Activated CD8-positive, alpha-beta memory T cell treated with anti-CD3 and anti-CD28 coated beads, Interleukin-2, amount 10 ng/mL, durations not matched to agents 7 days and 5 days (primary cell): ENCODE data around the gene RAB6B. TPM values are rescaled to one million over a fixed set of nuclear protein-coding genes. Genes with fewer than 3 reads are reported as not detected.

Source experiments
- ATAC-seq: fragments of 150-1000 bp; cut with Tn5 transposase; one replicate; pipeline ENCODE4 v1.10.0; 2021; ENCODE audit warnings: moderate library complexity
- CTCF ChIA-PET: fragments of 350-600 bp; sonication (Branson Sonifier 250); formaldehyde crosslinking; loops from one replicate; lab custom pipeline; 2021; ENCODE audit warnings: antibody characterized with exemption; lab: Charles Lee
- DNase-seq: peaks from one replicate; pipeline ENCODE4 v3.0.0-alpha.2; 2020
- H3K27ac Mint-ChIP-seq: one replicate; pipeline ENCODE4 v1.8.0; 2021; ENCODE audit warnings: mild to moderate bottlenecking, mixed read lengths
- H3K27me3 Mint-ChIP-seq: one replicate; pipeline ENCODE4 v1.8.0; 2021; ENCODE audit warnings: mixed read lengths
- H3K36me3 Mint-ChIP-seq: one replicate; pipeline ENCODE4 v1.8.0; 2021; ENCODE audit warnings: mild to moderate bottlenecking, mixed read lengths
- H3K4me1 Mint-ChIP-seq: one replicate; pipeline ENCODE4 v1.8.0; 2021; ENCODE audit warnings: mixed read lengths
- H3K4me3 Mint-ChIP-seq: one replicate; pipeline ENCODE4 v1.8.0; 2021; ENCODE audit warnings: mild to moderate bottlenecking, moderate library complexity, mixed read lengths
- H3K9me3 Mint-ChIP-seq: one replicate; pipeline ENCODE4 v1.8.0; 2022; ENCODE audit warnings: low read depth, mixed read lengths
- total RNA-seq, 2 experiments: library from RNA; stranded (reverse); gene quantifications; one replicate each; pipeline ENCODE4 v1.2.3, GENCODE V29; 2021

Gene RAB6B
- total RNA-seq, 2 experiments from 2014 or later: 1.0 to 1.3 TPM

DNA sequence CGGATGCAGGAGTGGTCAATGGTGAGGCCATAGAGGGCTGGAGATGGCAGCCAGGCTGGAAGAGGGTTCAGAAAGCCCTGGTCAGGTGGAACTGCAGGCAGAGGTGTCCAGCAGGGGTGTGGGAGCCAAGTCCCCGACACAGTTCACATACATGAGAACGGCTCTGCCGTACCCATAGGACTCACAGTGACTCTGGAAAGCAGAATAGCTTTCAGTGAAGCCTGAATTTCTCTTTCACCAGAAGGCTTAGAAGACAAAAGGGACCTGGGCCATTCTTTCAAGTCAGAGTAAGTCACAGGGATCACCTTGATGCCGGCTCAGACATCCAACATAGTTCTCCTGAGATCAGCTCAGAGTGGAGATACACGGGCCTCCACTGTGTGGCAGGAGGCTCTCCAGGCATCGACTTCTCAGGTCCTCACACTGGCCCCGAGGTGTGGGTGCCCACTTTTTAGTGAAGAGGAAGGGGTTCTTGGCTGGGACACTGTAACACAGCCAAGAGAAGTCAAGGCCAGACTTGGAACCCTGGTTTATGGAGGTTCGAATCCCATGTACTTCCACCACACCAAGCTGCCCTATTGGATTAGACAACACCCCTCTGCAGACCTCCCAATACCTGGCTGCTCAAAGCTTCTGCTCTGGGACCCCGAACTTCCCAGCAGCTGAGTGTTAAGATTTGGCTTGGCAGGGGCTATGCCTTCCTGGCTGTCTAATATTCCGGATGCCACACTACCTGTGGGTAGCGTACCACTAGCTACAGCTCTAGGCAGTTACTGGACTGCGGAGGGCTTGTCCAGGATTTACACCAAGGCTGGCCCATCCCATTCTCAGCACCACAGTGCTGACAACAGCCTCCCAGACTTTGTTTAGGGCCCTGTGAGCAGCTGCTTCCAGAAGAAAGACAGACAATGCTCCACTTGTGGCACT, 40.4 kb upstream of the RAB6B start:
- CTCF ChIA-PET: interaction anchor here (1.1 kb wide), 1 partner anchor 8 kb away, joined by 3 read pairs; no protein-coding TSS in a partner anchor
- H3K27me3 Mint-ChIP-seq: no peaks in the 10 kb centered on the region

DNA sequence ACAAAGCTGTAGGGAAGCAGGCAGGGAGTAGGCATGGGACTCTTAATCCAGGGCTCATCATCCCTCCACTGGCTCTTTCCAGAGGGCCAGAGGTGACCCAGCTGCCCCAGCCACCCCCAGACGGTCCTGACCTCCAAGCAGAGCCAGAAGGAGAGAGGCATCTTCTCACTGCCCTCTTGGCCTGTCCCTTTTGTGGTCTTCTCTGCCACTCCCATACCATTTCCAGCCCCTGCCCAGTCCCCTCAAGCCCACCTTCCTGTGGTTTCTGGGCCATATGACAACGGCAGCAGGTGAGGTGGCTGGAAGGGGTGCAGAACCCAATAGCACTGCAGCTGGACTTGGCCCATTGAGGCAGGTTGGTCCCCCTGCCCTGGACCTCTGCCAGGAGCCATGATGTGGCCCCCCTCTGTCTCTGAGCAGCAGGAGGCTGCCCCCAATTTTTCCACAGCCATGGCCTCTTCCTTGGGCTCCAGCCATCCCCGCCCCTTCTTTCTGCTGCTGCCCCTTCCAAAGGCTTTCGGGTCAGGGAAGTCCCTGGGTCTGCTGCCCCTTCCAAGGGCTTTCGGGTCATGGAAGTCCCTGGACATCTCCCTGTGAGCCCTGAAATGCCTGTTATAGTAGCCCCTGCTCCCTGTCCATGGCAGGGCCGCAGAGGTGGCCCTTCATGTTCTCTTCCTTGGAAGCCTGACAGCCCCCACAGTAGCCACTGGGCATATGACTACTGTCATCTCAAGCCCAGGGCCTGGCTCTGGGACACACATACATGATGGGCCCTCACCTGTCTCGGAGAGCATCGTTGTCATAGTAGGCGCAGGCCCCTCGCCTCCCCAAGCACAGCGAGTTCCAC, 39.5 kb upstream of the RAB6B start:
- Mint-ChIP-seq H3K27me3 (no peaks in the 10 kb centered on the region), H3K4me3 (no peak overlapping the region), H3K9me3 (no peaks in the 10 kb centered on the region), H3K27ac (no peak overlapping the region), H3K4me1 (no peaks in the 10 kb centered on the region), H3K36me3 (no peaks in the 10 kb centered on the region)
- DNase-seq (peak; percentile 18), ATAC-seq (no peak)
- CTCF ChIA-PET: no interaction called here

More for the DNA sequence above, 40.4 kb upstream of the RAB6B start:
- no peak overlapping the region for H3K4me3 Mint-ChIP-seq
- H3K4me1 Mint-ChIP-seq: no peaks in the 10 kb centered on the region
- peak; percentile 23 for DNase-seq
- no peak for ATAC-seq
- H3K9me3 Mint-ChIP-seq: no peaks in the 10 kb centered on the region
- H3K36me3 Mint-ChIP-seq: no peaks in the 10 kb centered on the region
- no peak overlapping the region for H3K27ac Mint-ChIP-seq

DNA sequence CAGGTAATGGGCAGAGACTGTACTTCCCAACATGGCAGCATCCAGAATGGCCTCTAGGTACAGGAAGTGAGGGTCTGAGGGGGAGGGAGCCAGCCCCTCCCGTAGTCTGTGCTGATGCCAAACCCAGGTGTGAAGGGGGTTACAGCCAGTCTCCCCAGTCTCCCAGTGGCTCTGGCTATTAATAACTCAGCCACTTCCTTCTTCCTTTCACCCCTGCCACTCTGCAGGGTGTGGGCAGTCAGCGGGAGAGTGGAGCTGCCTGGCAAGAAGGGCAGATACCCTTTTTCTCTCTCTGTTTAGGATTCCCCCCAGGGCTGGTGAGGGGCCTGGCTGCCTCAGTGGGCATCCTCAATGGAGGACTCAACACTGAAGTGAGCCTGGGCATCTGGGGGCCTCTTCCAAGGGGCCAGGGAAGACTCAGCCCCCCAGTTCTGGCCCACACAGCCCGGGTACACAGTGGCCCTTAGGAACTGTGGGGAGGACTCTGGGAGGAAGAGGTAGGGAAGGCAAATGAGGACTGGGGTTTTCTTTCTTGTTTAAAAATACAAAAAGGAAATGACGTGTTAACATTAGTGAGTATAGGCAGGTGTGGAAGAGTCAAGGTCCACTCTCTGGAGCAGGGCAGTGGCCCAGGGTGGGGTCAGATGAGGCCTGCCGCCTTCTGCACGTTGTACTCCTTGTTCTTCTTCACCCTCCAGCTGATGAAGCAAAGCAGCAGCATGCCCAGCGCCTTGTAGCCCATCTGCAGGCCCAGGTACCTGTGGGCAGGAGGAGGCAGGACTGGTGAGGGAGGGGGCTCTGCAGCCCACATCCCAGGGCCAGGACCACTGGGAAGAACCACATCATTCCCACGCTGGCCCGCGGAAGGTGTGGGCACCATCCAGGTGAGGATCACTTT, 38.6 kb upstream of the RAB6B start:
- Mint-ChIP-seq H3K4me1 (no peaks in the 10 kb centered on the region), H3K27me3 (no peaks in the 10 kb centered on the region), H3K4me3 (no peak overlapping the region), H3K9me3 (no peaks in the 10 kb centered on the region), H3K36me3 (no peaks in the 10 kb centered on the region), H3K27ac (no peak overlapping the region)
- no peak for ATAC-seq
- peak; percentile 36 for DNase-seq
- CTCF ChIA-PET: no interaction called here

- no peak overlapping the region for H3K4me3 Mint-ChIP-seq
- CTCF ChIA-PET: interaction anchor here (2.4 kb wide), 1 partner anchor 279 kb away, joined by 7 read pairs; no protein-coding TSS in a partner anchor
- DNase-seq: peak; percentile 34
Observed at GRCh38 chr3:133933097-133934024, 37.7 kb upstream of the RAB6B start.

DNA sequence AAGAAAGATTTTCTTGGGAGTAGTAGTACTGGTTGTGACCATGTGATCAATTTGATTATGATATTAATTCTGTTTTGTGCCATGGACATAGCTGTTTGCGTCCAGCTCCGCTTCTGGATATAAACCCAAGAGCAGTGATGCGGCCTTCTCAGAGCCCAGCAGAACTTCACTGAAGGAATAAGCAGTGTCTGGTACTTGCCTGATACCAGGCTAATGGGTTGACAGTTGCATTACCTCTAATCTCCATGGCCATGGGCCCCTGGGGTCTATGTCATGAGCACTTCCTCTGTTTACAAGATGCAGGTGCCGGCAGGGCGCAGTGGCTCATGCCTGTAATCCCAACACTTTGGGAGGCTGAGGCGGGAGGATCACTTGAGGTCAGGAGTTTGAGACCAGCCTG, 36.3 kb upstream of the RAB6B start:
- H3K4me1 Mint-ChIP-seq: peaks cover 8% of the 10 kb centered on the region
- ATAC-seq (no peak), DNase-seq (peak; percentile 11)
- no peak overlapping the region for H3K27ac Mint-ChIP-seq
- peaks cover 8% of the 10 kb centered on the region for H3K27me3 Mint-ChIP-seq
- CTCF ChIA-PET: interaction anchor here (2.4 kb wide), 1 partner anchor 281 kb away, joined by 7 read pairs; no protein-coding TSS in a partner anchor
- H3K36me3 Mint-ChIP-seq: no peaks in the 10 kb centered on the region
- H3K4me3 Mint-ChIP-seq: no peak overlapping the region
- H3K9me3 Mint-ChIP-seq: no peaks in the 10 kb centered on the region

More at GRCh38 chr3:133933097-133934024, 37.7 kb upstream of the RAB6B start:
- no peak for ATAC-seq
- Mint-ChIP-seq H3K27ac (no peak overlapping the region), H3K27me3 (peaks cover 3% of the 10 kb centered on the region), H3K9me3 (no peaks in the 10 kb centered on the region), H3K4me1 (peaks cover under 1% of the 10 kb centered on the region), H3K36me3 (no peaks in the 10 kb centered on the region)

DNA sequence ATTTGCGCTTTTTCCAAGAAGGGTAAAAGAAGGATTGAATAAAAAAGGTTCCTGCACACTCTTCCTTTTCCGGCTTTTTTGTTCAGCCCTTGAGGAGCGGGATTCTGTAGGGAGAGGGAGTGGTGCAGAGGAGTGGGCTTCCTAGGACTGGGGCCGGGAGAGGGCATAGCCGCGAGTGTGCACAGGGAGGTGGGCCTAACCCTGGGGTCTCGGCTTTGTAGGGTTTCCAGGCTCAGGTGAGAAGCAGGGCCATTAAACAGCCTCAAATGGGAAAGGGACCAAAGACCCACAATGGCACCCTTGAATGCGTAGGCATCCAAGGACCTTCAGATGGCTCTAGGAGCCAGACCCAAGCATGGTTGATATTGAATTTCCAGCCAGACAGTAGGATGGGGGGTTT, 35.4 kb upstream of the RAB6B start:
- H3K9me3 Mint-ChIP-seq: no peaks in the 10 kb centered on the region
- H3K36me3 Mint-ChIP-seq: no peaks in the 10 kb centered on the region
- DNase-seq (peak; percentile 16), ATAC-seq (no peak)
- peaks cover 12% of the 10 kb centered on the region for H3K27me3 Mint-ChIP-seq
- no peak overlapping the region for H3K4me3 Mint-ChIP-seq
- CTCF ChIA-PET: interaction anchor here (1.0 to 2.4 kb wide), 2 partner anchors 268 to 282 kb away, joined by 3 to 7 read pairs; no protein-coding TSS in a partner anchor
- H3K4me1 Mint-ChIP-seq: peaks cover 8% of the 10 kb centered on the region
- H3K27ac Mint-ChIP-seq: no peak overlapping the region

DNA sequence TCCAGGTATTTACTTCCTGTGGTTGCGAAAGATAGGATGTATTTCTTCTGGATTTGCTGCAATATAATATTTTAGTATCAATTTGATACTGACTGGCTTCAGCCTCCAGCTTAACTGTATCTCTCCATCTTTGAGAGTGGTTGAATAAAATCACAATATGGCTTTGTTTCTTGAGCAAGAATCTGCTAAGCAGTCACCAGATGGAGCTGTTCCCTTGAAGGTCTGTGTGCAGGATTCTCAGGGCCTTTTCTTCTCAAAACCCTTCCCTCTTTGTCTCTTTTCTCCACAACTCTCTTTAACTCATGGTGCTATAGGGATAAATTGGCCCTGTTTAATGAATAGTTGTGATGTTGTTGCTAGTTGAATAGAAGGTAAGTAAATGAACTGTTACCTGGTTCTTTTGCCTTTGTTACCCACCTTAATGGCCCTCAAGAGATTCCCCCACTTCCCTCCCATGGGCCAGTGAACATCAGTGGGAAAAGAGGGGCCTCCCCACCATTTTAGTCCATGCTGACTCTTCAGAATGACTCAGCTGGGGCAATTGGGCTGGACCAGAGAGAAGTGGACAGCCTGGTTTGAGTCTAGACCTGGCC, 34.8 kb upstream of the RAB6B start:
- no peaks in the 10 kb centered on the region for H3K9me3 Mint-ChIP-seq
- no peak overlapping the region for H3K27ac Mint-ChIP-seq
- no peaks in the 10 kb centered on the region for H3K36me3 Mint-ChIP-seq
- CTCF ChIA-PET: interaction anchor here (1.0 to 1.5 kb wide), 3 partner anchors 111 to 267 kb away, joined by 3 to 6 read pairs (median 3); no protein-coding TSS in a partner anchor
- peaks cover 12% of the 10 kb centered on the region for H3K27me3 Mint-ChIP-seq
- peak; percentile 5 for DNase-seq
- no peak overlapping the region for H3K4me3 Mint-ChIP-seq
- peaks cover 8% of the 10 kb centered on the region for H3K4me1 Mint-ChIP-seq
- peak; percentile 42 for ATAC-seq

DNA sequence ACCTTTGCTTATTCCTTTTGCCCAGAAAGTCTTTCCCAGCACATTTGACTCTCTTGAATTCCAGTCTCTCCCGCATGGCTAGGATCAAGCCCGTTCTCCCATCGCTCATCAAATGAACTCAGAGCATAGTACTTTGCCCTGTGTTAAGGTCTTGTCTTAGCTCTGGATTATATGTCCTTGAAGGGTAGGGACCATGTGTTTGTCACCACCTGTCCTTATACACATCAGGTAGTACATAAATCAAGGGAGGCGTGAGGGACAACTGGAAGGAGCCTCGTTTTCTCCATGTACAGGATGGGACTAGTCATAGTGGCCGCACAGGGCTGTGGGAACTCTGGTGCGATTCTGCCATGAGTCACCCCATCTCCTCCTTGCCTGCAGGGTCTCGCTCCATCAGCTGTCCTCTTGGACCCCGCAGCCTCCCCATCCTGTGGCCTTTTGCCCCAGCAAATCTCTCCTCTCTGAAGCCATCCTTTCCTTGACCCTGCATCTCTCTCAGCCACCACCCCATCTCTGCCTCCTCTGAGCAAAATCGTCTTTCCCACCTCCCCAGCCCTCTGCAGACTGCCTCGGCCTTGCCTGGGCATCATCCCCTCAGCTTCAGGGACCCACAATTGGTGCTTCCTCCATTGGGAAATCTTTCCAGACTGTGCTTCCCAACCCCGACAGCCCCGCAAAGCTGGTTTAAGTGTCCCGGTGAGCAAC, 33.4 kb upstream of the RAB6B start:
- ATAC-seq (no peak), DNase-seq (no peak)
- Mint-ChIP-seq H3K27me3 (peaks cover 16% of the 10 kb centered on the region), H3K4me1 (peaks cover 8% of the 10 kb centered on the region), H3K36me3 (no peaks in the 10 kb centered on the region), H3K4me3 (no peak overlapping the region), H3K9me3 (no peaks in the 10 kb centered on the region), H3K27ac (no peak overlapping the region)
- CTCF ChIA-PET: interaction anchor here (1.2 to 1.5 kb wide), 4 partner anchors 15 to 113 kb away, joined by 3 to 5 read pairs (median 3); no protein-coding TSS in a partner anchor

DNA sequence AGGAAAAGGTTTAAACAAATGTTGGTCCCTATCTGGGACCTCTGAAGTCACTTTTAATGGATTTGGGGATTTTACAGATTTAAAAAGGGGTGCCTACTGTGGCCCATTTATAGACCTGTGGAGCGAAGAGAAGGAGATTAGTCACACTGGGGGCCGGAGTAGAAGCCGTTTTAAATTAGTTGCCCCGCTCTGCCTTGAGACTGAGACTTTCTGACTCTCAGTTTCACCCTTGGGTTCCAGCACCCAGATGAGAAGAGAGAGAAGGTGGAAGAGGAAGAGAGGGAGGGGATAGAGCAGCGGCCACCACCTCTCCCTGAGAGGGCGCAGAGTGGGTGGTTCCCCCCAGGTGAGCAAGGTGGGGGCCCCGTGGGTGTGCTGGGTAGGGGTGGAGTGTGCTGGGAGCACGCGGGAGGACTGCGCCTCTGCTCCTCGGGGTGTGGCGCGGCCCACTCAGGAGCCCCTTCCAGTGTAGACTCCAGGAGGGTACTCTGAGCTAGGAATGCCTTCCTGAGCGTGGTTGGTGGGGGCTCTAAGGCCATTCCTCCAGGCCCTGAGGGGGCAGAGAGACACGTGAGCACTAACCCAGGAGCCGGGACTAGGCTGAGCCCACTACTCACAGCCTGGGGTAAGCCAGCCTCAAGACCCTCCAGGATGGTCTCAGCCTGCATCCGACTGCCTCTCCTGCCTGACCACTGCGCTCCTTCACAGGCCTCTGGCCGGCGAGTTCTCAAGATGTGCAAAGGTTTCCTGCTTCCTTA, 32.6 kb upstream of the RAB6B start:
- CTCF ChIA-PET: interaction anchor here (0.6 to 1.3 kb wide), 10 partner anchors 8 to 126 kb away, joined by 3 to 5 read pairs (median 3); no protein-coding TSS in a partner anchor
- H3K4me3 Mint-ChIP-seq: peak overlapping the region; percentile 28

DNA sequence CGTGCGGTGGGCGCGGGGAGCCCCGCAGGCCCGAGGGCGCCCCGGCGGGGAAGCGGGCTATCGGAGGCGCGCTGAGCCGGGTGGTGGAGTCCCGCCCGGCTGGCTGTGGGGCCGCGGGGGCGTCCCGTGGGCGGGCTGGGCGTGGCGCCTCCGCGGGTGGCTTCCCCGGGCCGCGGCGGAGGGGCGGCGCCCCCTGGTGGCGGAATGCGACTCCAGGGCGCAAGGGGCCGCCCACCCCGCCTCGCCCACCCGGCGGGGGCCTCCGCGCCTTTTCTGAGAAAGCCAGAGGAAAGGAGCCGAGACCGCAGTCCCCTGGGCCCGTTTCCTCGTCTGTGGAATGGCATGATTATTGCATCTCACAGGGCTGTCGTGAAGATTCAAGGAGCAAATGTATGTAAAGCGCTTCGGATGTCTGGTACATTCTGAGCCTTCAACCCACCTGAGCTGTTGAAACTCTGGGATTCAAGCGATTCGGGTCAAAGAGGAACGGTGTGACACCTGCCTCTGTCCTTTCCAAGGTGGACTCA, 31.9 kb upstream of the RAB6B start:
- ATAC-seq (peak; percentile 93), DNase-seq (peak; percentile 68)
- CTCF ChIA-PET: interaction anchor here (0.6 to 1.3 kb wide), 10 partner anchors 9 to 125 kb away, joined by 3 to 5 read pairs (median 3); no protein-coding TSS in a partner anchor
- Mint-ChIP-seq H3K27me3 (peaks cover 21% of the 10 kb centered on the region), H3K9me3 (no peaks in the 10 kb centered on the region), H3K4me1 (peaks cover 8% of the 10 kb centered on the region), H3K36me3 (no peaks in the 10 kb centered on the region), H3K27ac (no peak overlapping the region), H3K4me3 (peak overlapping the region; percentile 28)

More for the DNA sequence above, 32.6 kb upstream of the RAB6B start:
- ATAC-seq (no peak), DNase-seq (no peak)
- peaks cover 18% of the 10 kb centered on the region for H3K27me3 Mint-ChIP-seq
- H3K9me3 Mint-ChIP-seq: no peaks in the 10 kb centered on the region
- peaks cover 8% of the 10 kb centered on the region for H3K4me1 Mint-ChIP-seq
- H3K27ac Mint-ChIP-seq: no peak overlapping the region
- no peaks in the 10 kb centered on the region for H3K36me3 Mint-ChIP-seq
